C4-2B (cell line): ENCODE data around the gene PTPRD.
A peak's percentile ranks its signal among the peaks of the same experiment; 100 is the strongest.

Experiments
- H3K27ac ChIP-seq: fragments of 450-650 bp; 2 replicates; pipeline ENCODE4 v1.5.1; 2017
- ZFX ChIP-seq: fragments of 450-650 bp; IDR thresholded peaks from 2 replicates; pipeline ENCODE4 v1.6.1; 2017
- TF ChIP-seq, protein P1 (sequence below): fragments of 450-650 bp; conservative IDR thresholded peaks from 2 replicates; pipeline ENCODE4 v1.5.1; 2017; ENCODE audit warnings: mild to moderate bottlenecking

Gene PTPRD

DNA sequence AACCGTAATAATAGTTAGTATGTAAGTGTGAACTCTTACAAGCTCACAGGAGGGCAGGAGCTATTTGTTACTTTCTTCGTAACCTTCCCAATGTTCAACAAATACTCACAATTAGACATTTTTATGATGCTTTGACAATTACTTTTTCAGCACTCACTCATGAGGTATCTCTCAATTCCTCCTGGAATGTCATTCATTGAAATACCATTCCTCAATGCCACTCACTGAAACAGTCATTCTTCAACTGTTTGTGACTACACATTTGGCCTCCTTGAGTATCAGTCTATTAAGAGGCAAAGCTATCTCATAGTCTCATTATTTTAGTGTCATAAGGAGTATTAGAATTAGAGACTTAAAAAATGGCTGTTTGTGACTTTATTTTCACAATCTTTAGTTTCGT is 2079.1 kb downstream of the PTPRD start:
- TF ChIP-seq, protein P1, sequence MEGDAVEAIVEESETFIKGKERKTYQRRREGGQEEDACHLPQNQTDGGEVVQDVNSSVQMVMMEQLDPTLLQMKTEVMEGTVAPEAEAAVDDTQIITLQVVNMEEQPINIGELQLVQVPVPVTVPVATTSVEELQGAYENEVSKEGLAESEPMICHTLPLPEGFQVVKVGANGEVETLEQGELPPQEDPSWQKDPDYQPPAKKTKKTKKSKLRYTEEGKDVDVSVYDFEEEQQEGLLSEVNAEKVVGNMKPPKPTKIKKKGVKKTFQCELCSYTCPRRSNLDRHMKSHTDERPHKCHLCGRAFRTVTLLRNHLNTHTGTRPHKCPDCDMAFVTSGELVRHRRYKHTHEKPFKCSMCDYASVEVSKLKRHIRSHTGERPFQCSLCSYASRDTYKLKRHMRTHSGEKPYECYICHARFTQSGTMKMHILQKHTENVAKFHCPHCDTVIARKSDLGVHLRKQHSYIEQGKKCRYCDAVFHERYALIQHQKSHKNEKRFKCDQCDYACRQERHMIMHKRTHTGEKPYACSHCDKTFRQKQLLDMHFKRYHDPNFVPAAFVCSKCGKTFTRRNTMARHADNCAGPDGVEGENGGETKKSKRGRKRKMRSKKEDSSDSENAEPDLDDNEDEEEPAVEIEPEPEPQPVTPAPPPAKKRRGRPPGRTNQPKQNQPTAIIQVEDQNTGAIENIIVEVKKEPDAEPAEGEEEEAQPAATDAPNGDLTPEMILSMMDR, result no peak
- TF ChIP-seq ZFX, result no peak
- H3K27ac ChIP-seq, result no peak overlapping the region

DNA sequence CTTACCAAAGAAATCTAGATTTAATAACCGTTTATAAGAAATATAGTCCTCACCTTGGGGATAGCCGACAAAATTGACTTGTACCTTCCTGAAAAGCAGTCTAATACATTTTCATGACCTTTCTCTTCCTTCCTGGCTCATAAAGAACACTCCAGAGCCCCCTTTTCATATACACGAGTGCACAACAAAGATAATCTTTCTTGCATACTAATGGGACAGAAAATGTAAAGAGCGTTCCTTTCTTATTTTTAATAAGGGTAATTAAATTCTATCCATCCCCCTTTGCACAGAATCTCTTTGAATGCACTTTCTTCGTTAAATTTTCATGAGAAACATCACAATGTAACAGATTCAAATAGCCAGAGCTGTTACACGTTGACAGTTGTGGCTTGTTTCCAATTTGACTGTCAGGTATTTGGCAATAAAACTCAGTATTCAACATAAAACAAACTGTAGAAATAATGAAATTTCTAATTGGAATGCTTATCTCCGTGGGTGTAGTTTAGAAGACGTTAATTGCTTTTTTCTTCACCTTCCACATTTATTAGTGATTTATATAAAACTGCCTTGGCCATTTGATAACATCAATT is 2080.9 kb downstream of the PTPRD start:
- H3K27ac ChIP-seq, result no peak overlapping the region
- no peak for TF ChIP-seq ZFX
- TF ChIP-seq, protein P1, result no peak

DNA sequence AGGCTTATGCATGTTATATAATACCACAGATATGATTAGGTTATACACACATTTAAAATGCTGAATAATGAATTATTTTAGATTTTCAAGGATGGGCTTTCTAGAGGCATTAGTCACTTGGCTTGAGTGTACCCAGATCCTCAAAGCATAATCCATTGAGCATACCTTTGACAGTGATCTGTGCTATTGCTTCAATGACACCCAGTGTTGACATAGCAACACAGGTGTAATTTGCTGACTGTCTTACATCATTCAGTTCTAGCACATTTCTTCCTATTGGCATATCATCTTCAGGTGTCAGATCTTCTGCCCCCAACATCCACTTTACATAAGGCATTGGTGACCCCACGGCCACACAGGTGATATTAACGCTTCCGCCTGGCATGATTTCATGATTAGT is 2091.7 kb downstream of the PTPRD start:
- TF ChIP-seq ZFX, result no peak
- TF ChIP-seq, protein P1, result no peak
- H3K27ac ChIP-seq, result no peak overlapping the region

DNA sequence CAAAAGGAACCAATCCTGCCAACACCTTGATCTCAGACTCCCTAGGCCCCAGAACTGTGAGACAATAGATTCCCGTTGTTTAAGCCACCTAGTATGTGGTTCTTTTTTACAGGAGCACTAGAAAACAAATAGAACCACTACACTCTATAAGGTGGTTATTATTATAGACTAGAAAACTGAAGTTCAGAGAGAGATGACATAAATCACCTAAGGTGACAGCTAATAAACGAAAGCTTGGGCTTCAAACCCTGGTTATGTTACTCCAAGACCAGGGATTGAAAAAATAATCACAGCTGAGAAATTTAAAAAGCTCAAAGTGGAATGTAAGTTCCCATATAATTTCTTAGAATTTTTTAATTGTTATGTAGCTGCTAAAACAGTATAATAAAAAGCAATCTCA is 2097.1 kb downstream of the PTPRD start:
- TF ChIP-seq, protein P1, result no peak
- no peak for TF ChIP-seq ZFX
- no peak overlapping the region for H3K27ac ChIP-seq

DNA sequence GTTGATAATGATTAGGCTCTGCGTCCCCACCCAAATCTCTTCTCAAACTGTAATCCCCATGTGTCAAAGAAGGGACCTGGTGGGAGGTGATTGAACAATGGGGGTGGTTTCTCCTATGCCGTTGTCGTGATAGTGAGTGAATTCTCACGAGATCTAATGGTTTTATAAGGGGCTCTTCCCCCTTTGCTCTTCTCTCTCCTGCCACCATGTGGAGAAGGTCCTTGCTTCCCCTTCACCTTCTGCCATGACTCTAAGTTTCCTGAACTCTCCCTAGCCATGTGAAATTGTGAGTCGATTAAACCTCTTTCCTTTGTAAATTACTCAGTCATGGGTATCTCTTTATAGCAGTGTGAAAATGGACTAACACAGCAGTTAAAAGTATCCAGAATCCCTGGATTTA is 2098.0 kb downstream of the PTPRD start:
- no peak for TF ChIP-seq ZFX
- TF ChIP-seq, protein P1, result peak; percentile 10; the same call in 1 of the 2 replicates

DNA sequence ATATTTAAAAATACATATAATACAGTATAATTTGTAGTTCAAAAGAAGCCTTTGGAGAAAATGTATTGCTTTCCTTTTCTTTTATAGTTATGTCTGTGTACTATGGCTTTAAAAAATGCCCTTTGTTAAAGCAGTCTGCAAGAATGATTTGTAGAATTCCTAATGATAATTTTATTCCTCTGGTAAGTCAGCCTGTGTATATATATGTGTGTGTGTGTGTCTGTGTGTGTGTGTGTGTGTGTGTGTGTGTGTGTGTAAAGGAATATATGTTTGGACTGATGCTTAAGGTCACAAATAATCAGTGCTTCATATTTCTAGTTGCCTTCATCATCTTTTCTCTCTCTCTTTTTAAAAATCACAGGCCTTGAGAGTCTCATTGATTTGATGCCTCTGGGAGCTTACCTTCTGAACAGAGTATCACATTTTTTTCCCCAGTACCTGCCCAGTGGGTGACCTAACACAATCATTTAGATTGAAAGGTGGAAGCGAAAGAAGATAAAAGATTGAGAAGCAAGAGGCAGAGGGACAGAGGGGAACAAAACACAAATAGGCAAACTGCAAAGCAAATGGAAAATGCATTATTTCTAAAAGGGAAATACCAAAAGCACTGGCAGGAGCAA is 2104.0 kb downstream of the PTPRD start:
- no peak overlapping the region for H3K27ac ChIP-seq
- TF ChIP-seq ZFX, result no peak
- TF ChIP-seq, protein P1, result no peak

More for the DNA sequence above, 2098.0 kb downstream of the PTPRD start:
- H3K27ac ChIP-seq, result no peak overlapping the region

DNA sequence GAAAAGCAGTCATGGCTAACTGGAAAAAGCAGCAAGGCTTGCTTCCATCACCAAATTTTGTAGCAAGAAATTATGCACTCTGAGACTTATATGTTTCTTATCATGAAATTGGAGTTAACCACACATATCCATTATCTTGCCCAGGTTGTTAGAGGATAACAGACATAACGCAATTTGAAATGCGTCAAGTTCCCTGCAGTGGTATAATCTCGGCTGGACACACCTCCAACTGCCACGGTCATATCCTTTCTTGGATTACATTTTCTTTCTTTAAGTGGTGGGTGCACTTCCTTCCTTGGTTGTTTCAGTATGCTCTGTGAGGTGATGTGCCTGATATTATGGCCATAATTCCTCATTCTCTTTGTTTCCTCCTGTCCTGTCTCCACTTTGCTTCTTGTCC is 2118.2 kb downstream of the PTPRD start:
- no peak overlapping the region for H3K27ac ChIP-seq
- TF ChIP-seq, protein P1, result no peak
- TF ChIP-seq ZFX, result no peak
